HepG2 (cell line): ENCODE results near the gene SMPD1.

Source experiments
- ARID5B ChIP-seq: IDR thresholded peaks from 2 replicates; pipeline ENCODE4 v1.4.0; 2020; ENCODE audit warnings: mild to moderate bottlenecking, missing genetic modification reagents
- ATF7 ChIP-seq, 2 experiments: fragments of 450-650 bp in 1 of 2; sonication (generic) in 1 of 2; formaldehyde crosslinking in 1 of 2; IDR thresholded peaks; 2 replicates each; pipeline versions ENCODE4 v1.4.0 to v1.6.1; 2016 to 2020; ENCODE audit warnings: antibody characterized with exemption in 1 of 2, mild to moderate bottlenecking in 1 of 2, missing genetic modification reagents in 1 of 2
- CHD2 ChIP-seq: IDR thresholded peaks from 2 replicates; pipeline ENCODE4 v1.6.1; 2011; ENCODE audit warnings: low read depth, low read length, improper control_type of control experiment
- MZF1 ChIP-seq: sonication (generic); formaldehyde crosslinking; IDR thresholded peaks from 2 replicates; pipeline ENCODE4 v1.8.1; 2023; ENCODE audit warnings: mild to moderate bottlenecking, missing genetic modification reagents, borderline replicate concordance
- POLR2A ChIP-seq, 2 experiments: IDR thresholded peaks; 2 replicates each; pipeline ENCODE4 v1.6.1; 2011; ENCODE audit warnings: low read depth in 2 of 2, low read length in 2 of 2, mild to moderate bottlenecking in 1 of 2, moderate library complexity in 1 of 2; ENCODE audit not compliant: insufficient read depth in 1 of 2
- POLR2AphosphoS5 ChIP-seq: IDR thresholded peaks from 2 replicates; pipeline ENCODE4 v1.6.1; 2012; ENCODE audit warnings: low read depth, low read length
- USF2 ChIP-seq, 2 experiments: sonication (generic) in 1 of 2; formaldehyde crosslinking in 1 of 2; IDR thresholded peaks; 2 replicates each; pipeline versions ENCODE4 v1.5.1 to v1.6.1; 2011 to 2020; ENCODE audit warnings: borderline replicate concordance in 1 of 2, low read depth in 1 of 2, low read length in 1 of 2, mild to moderate bottlenecking in 1 of 2, missing genetic modification reagents in 1 of 2, moderate library complexity in 1 of 2

DNA sequence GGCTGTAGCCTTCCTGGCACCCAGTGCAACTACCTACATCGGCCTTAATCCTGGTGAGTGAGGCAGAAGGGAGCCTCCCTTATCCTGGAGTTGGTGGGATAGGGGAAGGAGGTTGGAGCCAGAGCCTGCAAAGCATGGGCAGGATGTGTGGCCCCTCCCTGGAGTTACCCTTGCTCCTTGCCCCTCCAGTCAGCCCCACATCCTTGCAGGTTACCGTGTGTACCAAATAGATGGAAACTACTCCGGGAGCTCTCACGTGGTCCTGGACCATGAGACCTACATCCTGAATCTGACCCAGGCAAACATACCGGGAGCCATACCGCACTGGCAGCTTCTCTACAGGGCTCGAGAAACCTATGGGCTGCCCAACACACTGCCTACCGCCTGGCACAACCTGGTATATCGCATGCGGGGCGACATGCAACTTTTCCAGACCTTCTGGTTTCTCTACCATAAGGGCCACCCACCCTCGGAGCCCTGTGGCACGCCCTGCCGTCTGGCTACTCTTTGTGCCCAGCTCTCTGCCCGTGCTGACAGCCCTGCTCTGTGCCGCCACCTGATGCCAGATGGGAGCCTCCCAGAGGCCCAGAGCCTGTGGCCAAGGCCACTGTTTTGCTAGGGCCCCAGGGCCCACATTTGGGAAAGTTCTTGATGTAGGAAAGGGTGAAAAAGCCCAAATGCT is 3.9 kb downstream of the SMPD1 start:
- TF ChIP-seq ARID5B (CRISPR knock-in tag) (no peak), USF2 (IDR thresholded peaks at IDR 0.05; ENCODE audit: low read depth, low read length) (no peak), USF2 (CRISPR knock-in tag; IDR thresholded peaks at IDR 0.05; ENCODE audit: borderline replicate concordance) (no peak), MZF1 (no peak), ATF7 (IDR thresholded peaks at IDR 0.05) (no peak), ATF7 (CRISPR knock-in tag; IDR thresholded peaks at IDR 0.05) (no peak), CHD2 (no peak), POLR2AphosphoS5 (no peak), POLR2A (IDR thresholded peaks at IDR 0.05; ENCODE audit: insufficient read depth in 1 of 2, low read depth in 2 of 2, low read length in 2 of 2) (no peak)
